ENCODE data around the gene DACT3. TPM values are rescaled to one million over a fixed set of nuclear protein-coding genes. Genes with fewer than 3 reads are reported as not detected.

The DACT3 gene
- total and polyA plus RNA-seq, 2 of the 4 experiments (the other 2 are of a cell fraction) = 1.6 to 4.9 TPM

DNA sequence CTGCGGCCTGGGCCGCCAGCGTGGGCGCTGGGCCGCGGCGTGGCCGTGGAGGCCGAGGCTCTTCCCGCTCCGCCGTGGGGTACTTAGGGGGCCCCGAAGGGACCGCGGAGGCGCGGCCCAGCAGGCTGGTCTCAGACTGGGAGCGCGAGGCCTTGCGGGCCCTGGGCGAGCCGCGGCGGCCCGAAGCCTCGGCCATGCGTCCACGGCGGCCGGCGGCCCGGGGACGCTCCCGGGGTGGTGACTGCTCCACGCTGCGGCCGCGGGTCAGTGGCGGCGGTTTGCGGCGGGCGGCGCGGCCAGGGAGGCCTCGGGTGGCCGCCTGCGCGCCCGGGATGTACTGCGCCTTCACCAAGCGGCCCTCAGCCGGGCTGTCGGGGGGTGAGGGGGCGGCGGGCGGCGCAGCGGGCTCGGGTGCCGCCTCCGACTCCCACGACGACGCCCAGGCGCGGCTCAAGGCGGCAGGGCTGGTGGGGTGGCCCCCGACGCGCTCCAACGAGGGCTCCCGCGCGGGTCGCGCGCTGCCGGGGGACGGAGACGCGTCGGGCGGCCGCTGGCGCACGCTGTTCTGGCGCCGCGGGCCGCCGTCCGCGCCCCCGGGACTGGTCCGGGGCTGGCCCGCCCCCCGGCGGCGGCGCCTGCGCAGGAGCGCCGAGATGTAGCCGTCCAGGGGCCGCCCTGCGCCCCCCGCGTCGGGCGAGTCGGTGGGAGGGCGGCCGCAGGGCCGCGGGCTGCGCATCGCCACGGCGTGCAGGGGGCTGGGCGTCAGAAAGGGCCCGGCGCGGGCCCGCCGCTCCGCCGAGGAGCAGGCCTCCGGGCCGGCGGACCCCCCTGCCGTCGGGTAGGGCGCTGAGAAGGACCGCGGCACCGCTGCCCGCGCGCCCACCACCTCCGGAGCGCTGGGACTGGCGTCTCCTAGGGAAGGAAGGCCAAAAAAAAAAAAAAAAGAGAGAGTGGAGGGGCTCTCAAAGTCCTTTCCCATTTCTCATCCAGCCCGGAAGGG, 11.7 kb downstream of the DACT3 start:
- no peak overlapping the region for H2BK120ac ChIP-seq (ENCODE audit: low read depth, low read length)
- ChIA-PET CTCF (no interaction called here), POLR2A (ENCODE audit: unreplicated experiment) (no interaction called here)
- H4K20me1 ChIP-seq (ENCODE audit: insufficient read depth, low read length) = no peaks in the 10 kb centered on the region
- H3K18ac ChIP-seq (ENCODE audit: low read depth, low read length) = no peak overlapping the region
- ATAC-seq (ENCODE audit: low read depth) (no peak), DNase-seq (no peak)
- H4K5ac ChIP-seq (ENCODE audit: low read depth, low read length) = no peak overlapping the region
- no peak overlapping the region for H4K91ac ChIP-seq (ENCODE audit: insufficient read depth, low read depth, low read length)
- intact Hi-C loops (cut with micrococcal nuclease) = no loop called here
- TF ChIP-seq RFX5 (IDR thresholded peaks at IDR 0.05; ENCODE audit: low read depth, low read length) = no peak
- TF ChIP-seq, protein P1, sequence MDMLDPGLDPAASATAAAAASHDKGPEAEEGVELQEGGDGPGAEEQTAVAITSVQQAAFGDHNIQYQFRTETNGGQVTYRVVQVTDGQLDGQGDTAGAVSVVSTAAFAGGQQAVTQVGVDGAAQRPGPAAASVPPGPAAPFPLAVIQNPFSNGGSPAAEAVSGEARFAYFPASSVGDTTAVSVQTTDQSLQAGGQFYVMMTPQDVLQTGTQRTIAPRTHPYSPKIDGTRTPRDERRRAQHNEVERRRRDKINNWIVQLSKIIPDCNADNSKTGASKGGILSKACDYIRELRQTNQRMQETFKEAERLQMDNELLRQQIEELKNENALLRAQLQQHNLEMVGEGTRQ (IDR thresholded peaks at IDR 0.05; ENCODE audit: low read depth, low read length) = no peak
- H3K27me3 ChIP-seq (ENCODE audit: control insufficient read depth, insufficient read depth, low read length) = no peaks in the 10 kb centered on the region
- no peak overlapping the region for H3K14ac ChIP-seq (replicated peaks; ENCODE audit: low read depth, low read length)
- no peak overlapping the region for H2BK5ac ChIP-seq (ENCODE audit: low read depth, low read length, poor library complexity, severe bottlenecking)
- no peak overlapping the region for H3K9ac ChIP-seq (ENCODE audit: low read depth, low read length)
- no peak overlapping the region for H3K4ac ChIP-seq (ENCODE audit: low read depth, low read length)
- in situ Hi-C loops (cut with MboI; ENCODE audit: low sequenced_read_pairs) = no loop called here
- no peak overlapping the region for H2AFZ ChIP-seq (replicated peaks; ENCODE audit: low read length, poor library complexity)
- no peaks in the 10 kb centered on the region for H3K79me1 ChIP-seq (ENCODE audit: low read depth in 1 of 2, low read length in 2 of 2)
- dilution Hi-C loops (cut with HindIII; ENCODE audit: low sequenced_read_pairs, unreplicated experiment) = no loop called here
- no peak overlapping the region for H3K27ac ChIP-seq (ENCODE audit: insufficient read depth, low read length)
- no peak overlapping the region for H3K23ac ChIP-seq (ENCODE audit: low read depth, low read length)
- H3K36me3 ChIP-seq (ENCODE audit: control insufficient read depth, insufficient read depth, low read length) = peaks cover 7% of the 10 kb centered on the region; the same call in 1 of the 2 replicates
- H3K4me1 ChIP-seq (ENCODE audit: control insufficient read depth, insufficient read depth, low read length) = no peaks in the 10 kb centered on the region
- no peak overlapping the region for H3K56ac ChIP-seq (ENCODE audit: extremely low read depth, insufficient read depth, low read length)
- no peak overlapping the region for H2BK20ac ChIP-seq (ENCODE audit: low read depth, low read length)
- H2AK5ac ChIP-seq (ENCODE audit: low read depth, low read length) = no peak overlapping the region
- BruUV-seq (replicated peaks) = no TSS peak
- WGBS, 2 experiments (ENCODE audit: extremely low coverage in 2 of 2, insufficient read length in 1 of 2) = 73% methylated on average over 67 of the region's 144 CpGs; no CpG with 5 or more reads in 1 of the 2 experiments
- H3K9me1 ChIP-seq (ENCODE audit: insufficient read depth, low read length) = 0 out of 2 replicates have a peak, but pooled peaks cover 3% of the 10 kb centered on the region
- no peak overlapping the region for H2BK15ac ChIP-seq (ENCODE audit: low read depth, low read length)
- no peak overlapping the region for H4K8ac ChIP-seq (ENCODE audit: low read depth in 2 of 2, low read length in 2 of 2)
- peaks cover 7% of the 10 kb centered on the region for H3K9me3 ChIP-seq (ENCODE audit: control insufficient read depth, insufficient read depth, low read length)
- no peak overlapping the region for H3K4me2 ChIP-seq (ENCODE audit: low read depth, low read length)
- no peak overlapping the region for H2AK9ac ChIP-seq (replicated peaks; ENCODE audit: low read depth, low read length, poor library complexity)
- H3K4me3 ChIP-seq (ENCODE audit: insufficient read depth, low read depth, low read length) = no peak overlapping the region
